ENCODE measurements around the gene APC.
"Not testable (repeated sequence)": the region's sequence is repeated elsewhere in the genome, so short reads cannot be mapped to it uniquely, and the experiment has no call there.

Gene APC

DNA sequence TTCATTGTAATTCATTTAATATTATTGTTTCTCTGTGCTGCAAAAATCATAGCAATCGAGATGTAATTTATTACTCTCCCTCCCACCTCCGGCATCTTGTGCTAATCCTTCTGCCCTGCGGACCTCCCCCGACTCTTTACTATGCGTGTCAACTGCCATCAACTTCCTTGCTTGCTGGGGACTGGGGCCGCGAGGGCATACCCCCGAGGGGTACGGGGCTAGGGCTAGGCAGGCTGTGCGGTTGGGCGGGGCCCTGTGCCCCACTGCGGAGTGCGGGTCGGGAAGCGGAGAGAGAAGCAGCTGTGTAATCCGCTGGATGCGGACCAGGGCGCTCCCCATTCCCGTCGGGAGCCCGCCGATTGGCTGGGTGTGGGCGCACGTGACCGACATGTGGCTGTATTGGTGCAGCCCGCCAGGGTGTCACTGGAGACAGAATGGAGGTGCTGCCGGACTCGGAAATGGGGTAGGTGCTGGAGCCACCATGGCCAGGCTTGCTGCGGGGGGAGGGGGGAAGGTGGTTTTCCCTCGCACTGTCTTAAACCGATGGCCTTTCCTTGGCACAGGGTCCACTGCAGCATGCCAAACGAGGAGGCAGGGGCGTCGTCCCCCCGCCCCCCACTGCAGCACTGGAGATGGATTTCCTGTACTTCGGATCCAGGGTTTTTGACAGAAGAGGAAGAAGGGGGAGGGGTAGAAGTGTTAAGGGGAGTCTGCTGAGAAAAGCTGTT is at the start of gene APC:
APC (plus strand) TSS at position 423 of the 728 bp plus-strand sequence. CDS start 17,006 bp downstream, outside the sequence.
- no peak for DNase-seq

DNA sequence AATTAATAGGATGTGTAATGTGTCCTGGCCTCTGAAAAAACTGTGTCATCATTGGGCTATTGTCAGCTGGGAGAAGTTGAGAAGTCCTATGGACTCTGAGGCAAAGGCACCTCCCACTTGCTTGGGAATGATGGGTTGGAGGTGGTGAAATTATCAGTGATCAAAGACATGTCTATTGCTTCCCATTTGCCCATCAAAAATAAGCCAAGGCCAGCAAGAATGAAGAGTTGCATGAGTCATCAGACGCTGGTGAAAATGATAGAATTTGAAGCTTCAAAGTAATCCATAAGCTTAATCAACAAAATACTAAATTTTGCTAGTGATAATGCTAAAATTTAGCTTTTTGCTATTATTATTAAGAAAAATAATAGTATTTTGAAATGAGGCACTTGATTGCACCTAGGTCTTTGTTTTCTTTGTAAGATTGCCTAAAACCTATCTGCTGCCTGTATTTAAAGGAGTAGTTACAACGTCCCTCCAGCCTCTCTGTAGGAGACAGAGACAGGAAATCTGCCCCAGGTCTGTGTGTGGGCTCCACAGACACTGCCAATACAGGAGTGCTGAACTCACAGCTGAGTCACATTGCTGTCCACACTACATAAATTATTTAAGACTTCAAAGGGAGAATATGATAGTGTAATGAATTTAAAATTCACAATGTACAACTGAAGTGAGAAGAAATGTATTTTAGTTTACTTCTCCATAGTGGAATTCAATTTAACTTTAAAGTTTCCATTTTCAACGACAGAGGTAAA is 48.4 kb upstream of the APC start:
- no peak for DNase-seq

DNA sequence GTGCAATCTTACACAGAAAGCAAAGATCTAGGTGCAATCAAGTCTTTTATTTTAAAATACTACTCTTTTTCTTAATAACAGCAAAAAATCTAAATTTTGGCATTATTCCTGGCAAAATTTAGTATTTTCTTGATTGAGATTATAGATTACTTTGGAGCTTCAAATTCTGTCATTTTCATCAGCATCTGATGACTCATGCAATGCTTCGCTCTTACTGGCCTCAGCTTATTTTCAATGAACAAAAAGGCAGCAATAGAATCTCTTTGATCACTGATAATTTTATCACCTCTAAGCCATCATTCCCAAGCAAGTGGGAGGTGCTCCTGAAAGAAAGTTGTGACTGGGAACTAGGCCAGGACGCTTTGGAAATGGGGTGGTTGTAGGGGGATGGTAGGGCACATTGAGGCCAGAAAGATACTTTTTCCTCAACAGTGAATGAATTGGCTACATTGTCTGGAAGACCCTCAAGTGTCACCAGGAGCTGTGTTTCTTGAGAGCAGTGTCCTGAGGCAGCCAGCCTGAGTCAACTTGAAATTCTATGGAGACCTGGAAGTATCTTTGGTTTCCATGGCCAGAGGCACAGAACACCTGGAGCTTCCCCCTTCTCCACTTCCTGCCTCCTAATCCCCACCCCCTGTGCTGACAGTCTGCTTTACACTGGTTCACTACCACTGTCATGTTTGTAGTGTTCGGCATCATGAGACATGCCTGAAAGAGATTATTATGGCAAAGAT is 46.9 kb upstream of the APC start:
- DNase-seq, result no peak

DNA sequence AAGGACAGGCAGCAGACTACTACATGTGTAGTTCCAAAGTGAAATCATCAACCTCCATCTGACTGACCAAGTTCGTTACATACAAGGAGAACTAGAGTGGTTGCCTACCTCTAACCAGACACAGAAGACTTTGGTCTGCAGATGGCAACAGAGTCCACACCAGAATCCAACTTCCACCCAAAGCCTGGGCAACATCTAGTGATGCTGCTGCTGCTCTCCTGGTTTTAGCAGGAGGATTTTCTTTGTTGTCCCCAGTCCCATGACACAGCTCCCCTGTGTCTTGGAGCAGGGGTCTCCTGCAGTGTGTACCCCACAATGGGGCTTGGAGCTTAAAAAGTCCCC is 46.4 kb upstream of the APC start:
- no peak for DNase-seq

DNA sequence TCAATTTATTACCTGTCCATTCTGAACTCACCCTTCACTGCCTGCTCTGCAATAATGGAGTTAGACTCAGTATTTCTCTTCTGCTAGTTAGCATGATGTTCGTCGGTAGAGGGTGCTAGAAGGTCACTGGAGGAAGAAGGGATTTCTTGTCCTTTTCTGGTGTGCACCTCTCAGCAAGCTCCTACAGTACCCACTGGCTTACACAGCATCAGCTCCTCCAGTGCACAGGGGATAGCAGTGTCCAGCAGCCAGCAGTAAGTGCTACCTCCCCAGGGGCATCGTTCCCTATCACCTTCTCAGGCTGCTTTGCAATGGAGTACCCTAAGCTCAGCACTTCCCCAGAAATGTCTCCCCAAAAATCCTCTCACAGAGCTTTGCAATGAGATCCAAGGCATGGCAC is 45.9 kb upstream of the APC start:
- no peak for DNase-seq

DNA sequence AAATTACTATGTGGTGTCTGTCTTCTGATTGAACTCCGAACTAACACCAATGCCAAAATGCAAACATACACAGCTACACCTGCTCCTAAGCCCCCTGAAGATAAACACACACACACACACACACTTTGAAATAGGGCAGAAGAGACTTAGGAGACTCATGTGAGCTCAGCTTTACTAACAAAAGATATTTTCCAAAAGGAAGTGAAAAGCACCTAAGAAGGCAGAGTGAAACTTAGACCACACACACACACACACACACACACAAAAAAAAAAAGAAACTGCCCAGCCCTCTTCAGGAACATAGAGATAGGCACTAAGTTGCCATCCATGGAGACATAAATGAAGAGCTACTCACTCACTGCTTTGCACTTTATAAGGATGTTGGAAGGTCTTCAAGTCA is 45.2 kb upstream of the APC start:
- no peak for DNase-seq

DNA sequence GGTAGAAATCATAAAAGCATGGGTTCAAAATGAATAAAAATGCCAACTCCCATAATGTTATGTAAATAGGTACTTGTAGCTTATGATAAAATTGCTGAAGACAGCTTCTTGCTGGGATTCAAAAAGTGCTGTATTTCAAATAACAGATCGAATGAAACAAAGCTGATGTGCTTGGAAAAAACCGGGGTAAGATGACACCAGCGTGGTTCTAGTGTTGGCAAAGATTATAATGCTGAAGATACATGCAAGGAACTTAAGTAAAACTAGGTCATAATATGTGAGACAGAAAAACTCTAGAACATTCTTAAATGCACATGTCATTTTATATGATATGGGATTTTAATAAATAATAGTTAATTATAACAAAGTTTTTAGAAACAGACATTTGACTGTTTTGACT is 44.4 kb upstream of the APC start:
- no peak for DNase-seq

DNA sequence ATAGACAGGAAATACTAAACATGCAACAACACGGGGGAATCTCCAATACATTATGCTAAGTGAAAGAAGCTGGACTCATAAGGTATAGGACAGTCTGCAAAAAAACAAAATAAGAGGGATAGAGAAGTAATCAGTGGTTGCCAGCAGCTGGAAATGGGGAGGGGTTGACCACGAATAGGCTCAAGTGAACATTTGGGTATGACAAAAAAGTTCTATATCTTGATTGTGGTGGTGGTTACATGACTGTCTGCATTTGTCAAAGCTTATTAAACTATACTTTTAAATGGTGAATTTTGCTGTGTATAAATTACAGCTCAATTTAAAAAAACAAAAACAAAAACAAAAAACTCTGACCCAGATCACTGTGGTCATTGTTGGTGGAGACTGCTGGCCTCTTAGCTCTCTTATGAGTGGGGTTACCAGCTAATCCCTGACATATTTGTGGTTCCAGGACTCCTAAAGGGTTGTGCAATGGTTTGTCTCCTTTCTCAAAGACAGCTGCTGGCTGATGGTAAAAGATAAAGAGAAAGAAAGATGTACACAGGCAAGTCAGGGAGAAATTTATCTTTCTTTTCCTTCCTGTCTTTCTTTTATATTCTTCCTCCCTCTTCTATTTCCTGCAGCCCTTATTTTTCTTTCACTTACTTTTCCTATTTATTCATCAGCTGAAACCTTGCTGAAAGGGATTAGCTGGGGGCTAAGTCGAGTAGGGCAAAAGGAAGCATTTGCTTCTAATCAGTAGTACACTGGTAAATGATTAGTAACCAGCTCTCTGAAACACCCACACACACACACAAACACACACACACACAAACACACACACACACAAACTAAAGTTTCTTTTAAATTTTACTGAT is 42.6 kb upstream of the APC start:
- no peak for DNase-seq

DNA sequence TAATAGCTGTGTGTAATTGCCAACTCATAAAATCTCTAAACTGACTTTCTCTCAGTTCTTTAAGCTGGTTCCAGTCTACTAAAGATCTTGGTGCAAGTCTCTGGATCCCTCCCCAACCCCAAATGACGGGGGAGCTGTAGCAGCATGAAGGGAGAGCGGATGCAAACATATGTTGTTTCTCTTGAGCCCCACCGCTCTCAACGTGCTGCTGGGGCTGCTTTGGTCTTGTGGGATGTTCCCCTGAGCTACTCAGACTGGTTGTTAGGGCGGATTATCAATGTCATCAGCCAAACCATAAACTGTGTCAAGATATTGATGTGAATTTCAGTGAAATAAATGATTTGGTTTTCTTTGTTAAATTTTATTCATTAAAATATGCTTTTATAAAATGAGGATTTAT is 40.9 kb upstream of the APC start:
- no peak for DNase-seq

DNA sequence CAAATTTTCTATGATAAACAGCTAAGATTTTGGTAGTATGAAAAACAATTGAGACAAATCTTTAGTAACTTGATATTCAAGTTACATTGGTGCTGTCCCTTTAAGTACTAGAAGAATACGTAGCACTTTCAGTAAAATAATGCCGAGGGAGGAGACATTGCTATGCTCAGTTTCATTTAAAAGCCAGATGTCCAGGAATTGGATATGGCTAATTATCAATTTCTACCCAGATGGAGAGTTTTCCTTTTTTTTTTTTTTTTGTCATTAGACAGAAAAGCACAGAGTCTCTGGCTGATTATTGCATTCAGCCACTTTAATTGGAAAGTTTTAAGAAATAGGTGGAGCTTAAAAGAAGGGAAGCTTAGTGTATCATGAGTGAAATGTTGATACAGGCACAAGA is 40.4 kb upstream of the APC start:
- no peak for DNase-seq

DNA sequence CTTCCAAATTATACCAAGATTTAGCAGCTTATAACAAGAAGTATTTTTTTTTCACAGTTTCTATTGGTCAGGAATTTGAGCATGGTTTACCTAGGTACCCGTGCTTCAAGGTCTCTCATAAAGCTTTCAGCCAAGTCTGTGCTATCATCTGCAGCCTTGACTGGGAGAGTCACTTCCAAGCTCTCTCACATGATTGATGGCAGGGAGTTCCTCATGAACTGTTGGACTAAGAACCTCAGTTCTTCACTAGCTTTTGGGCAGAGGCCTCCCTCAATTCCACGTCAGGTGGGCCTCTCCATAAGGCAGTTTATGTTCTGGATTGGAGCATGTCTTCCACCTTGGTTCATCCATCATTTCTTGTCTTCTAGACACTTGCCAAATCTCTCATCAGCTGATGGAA is 39.9 kb upstream of the APC start:
- DNase-seq, result no peak

DNA sequence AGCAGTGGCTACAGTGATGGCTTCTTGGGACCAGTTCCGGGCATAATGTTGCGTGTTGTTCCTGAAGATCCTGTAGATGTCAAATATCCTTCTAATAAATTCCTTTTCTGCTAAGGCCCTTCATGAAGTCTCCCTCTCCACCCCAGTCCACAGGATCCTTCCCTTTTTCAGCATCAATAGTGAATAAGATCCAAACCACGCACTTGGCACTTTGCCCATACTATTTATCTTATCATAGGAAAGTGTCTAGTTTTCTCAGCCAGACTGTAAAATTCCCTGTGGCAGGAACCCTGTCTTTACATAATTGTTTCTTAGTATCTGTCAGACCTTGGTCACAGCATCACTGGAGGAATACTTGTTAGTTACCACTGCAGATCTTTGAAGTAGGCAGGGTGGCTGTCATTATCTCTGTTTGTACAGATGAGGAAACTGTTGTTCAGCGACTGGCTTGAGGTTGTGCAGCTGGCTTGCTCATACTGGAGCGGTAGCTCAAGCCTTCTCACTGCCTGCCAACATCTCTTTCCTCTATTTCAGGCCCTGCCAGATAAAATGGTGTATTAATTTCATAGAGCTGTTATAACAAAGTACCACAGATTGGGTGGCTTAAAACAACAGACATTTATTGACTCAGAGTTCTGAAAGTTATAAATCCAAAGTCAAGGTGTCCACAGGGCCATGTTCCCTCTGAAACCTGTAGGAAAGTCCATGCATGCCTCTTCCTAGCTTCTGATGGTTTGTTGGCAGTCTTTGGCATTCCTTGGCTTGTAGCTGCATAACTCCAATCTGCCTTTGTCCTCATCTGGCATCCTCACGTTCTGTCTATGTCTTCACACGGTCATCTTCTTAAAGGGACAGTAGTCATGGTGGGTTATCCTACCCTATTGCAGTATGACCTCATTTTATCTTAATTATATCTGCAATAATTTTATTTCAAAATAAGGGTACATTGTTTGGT is 33.5 kb upstream of the APC start:
- DNase-seq, result no peak

DNA sequence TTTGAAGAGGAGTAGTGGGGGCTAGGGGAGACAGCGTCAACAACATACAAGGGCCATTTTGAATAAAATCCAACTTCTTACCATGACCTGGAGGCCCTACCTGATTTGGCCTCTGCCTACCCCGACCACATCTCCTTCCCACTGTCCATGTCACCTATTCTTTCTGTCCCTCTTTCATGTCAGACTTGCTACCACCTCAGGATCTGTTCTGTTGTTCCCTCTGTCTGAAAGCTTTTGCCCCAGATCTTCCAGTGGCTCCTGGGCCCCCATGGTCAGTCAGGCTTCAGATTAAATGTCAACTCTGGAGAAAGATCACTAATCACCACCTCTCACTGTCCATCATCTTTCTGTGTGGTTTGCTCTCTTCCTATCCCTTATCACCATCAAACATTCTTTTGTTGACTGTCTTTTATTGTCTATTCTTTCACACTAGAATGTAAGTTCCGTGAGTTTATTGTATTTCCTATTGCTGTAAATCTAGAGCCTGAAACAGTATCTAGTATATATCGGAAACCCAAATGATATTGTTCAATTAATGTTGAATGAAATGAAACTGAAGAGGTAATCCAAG is 31.2 kb upstream of the APC start:
- DNase-seq, result no peak

DNA sequence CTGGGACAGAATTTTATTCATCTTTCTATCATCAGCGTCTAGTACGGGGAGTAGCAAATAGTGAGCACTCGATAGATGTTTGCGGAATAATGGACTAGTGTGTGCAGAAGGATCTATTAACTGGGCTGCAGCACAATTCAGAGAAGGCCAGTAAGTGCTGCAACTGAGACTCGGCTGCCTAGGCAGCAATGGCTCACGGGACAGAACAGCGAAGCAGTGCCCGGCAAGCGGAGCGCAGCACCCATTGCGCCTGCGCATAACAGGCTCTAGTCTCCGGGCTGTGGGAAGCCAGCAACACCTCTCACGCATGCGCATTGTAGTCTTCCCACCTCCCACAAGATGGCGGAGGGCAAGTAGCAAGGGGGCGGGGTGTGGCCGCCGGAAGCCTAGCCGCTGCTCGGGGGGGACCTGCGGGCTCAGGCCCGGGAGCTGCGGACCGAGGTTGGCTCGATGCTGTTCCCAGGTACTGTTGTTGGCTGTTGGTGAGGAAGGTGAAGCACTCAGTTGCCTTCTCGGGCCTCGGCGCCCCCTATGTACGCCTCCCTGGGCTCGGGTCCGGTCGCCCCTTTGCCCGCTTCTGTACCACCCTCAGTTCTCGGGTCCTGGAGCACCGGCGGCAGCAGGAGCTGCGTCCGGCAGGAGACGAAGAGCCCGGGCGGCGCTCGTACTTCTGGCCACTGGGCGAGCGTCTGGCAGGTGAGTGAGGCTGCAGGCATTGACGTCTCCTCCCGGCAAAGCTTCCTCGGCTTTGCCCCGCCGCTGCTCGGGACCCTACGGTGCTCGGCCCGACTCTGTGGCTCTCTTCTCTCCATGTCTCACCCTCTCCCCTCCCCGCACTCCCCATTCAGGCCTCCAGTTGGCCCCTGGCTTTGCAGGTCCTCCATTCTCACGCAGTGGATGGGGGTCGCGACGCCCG is 30.2 kb upstream of the APC start:
- DNase-seq, result peak; percentile 71

DNA sequence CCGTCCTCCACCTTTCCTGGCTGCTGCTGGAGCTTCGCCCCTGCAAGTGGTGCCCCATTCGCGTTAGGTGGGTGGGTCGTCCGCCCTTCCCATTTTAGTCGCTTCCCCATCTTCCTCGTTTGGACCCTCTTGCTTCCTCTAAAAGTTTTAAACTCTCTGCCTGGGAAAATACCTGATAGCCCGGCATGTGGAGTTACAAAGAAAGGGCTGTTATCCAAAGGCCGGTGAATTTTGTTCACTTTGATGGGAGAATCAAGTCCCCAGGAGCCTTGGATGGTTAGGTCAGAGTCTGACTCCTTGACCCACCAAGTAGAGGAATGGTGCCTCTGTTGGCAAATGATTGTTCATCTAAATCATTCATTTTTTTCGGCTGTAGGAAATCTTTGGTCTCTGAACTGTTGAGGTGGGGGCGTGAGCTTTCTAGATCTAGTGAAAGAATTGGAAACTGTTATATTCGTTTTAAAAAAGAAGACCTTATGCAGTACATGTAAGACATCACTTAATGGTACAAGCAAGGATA is 29.5 kb upstream of the APC start:
- no peak for DNase-seq

DNA sequence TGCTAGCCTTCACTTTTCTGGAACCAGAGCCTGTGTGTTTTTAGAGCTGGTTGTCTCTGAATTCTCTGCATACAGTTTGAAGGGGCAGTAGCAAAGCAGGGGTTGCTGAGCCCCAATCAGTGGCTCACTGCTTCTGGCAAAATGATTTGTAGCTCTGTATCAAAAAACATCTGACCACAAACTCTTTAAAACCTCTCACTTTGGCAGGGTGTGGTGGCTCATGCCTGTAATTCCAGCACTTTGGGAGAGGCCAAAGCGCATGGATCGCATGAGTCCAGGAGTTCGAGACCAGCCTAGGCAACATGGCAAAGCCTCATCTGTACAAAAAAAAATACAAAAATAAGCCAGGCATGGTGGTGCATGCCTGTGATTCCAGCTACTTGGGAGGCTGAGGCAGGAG is 28.3 kb upstream of the APC start:
- DNase-seq, result no peak

DNA sequence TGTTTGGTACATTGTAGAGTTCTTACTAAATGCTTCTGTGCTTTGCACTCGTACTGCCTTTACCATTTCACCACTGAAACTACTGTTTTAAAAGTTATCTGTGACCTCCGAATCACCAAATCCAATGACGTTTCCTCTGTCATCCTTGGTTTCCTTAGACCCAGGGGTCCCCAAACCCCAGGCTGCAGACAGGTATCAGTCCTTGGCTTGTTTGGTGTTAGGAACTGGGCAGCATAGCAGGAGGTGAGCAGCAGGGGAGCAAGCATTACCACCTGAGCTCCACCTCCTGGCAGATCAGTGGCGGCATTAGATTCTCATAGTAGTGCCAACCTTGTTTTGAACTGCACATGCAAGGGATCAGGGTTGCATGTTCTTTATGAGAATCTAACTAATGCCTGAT is 26.8 kb upstream of the APC start:
- DNase-seq, result no peak

DNA sequence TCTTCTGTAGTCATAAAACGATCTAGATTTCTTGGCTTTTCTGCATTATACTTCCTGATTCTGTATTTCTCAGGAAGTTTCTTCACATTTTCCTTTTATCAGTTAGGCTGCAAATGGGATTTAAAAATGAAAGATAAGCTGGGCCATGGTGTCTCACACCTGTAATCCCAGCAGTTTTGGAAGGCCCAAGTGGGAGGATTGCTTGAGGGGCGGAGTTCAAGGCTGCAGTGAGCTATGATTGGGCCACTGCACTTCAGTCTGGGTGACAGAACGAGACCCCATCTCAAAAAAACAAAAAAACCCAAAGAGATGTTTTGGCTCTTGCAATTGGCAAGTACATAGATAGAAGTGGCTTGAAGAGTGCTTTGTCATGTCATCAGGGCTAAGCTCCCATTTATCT is 26.2 kb upstream of the APC start:
- no peak for DNase-seq

DNA sequence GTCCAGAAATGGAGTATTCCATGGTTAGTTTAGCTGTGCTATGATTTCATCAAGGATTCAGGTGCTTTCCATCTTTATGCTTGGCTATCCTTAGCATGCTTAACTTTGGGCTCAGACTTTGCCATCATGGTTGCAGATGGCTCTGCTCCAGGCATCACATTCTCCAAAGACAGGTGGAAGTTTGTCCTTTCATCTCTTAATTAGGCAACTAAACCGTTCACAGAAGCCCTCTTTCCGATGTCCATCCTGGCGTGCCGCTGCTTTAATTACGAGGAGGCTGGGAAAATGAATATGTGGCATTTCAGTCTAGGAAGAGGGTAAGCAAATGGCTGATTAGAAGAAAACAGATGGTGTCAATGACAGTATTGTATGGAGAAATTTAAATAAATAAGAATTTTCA is 24.5 kb upstream of the APC start:
- DNase-seq, result no peak

DNA sequence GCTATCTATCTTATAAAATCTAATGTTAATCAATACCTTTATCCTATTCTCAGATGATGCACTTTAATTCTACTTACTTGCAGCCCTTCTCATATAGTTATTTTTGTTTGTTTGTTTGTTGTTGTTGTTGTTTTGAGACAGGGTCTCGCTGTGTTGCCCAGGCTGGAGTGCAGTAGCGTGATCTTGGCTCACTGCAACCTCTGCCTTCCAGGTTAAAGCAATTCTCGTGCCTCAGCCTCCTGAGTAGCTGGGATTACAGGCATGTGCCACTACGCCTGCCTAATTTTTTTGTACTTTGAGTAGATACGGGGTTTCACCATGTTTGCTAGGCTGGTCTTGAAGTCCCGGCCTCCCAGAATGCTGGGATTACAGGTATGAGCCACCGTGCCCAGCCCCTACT is 20.8 kb upstream of the APC start:
- DNase-seq, result not testable (repeated sequence)
